CD14-positive monocyte (primary cell): ENCODE data around the gene CTU2. TPM values are rescaled to one million over a fixed set of nuclear protein-coding genes. Genes with fewer than 3 reads are reported as not detected.

Source experiments
- DNase-seq, 3 donors: peaks; one replicate each; pipeline ENCODE4 v3.0.0-alpha.2; 2011 to 2022
- H2AFZ ChIP-seq: 2 replicates; pipeline ENCODE4 v1.6.0; 2012; ENCODE audit warnings: mild to moderate bottlenecking, low read depth, low read length, inconsistent platforms; ENCODE audit not compliant: insufficient read depth, poor library complexity, severe bottlenecking
- H3K27ac ChIP-seq, 2 donors: 1 replicate in 1 of 2; 2 replicates in 1 of 2; pipeline ENCODE4 v1.5.1; 2012 to 2013; ENCODE audit warnings: low read length in 2 of 2, control low read depth in 1 of 2, inconsistent platforms in 1 of 2, low read depth in 1 of 2, mild to moderate bottlenecking in 1 of 2
- H3K27me3 ChIP-seq, 2 donors: one replicate each; pipeline versions ENCODE4 v1.6.0 to v1.6.1; 2011 to 2013; ENCODE audit warnings: low read length in 2 of 2; ENCODE audit not compliant: control insufficient read depth in 2 of 2, insufficient read depth in 2 of 2
- H3K36me3 ChIP-seq, 2 donors: replicated peaks in 1 of 2; 1 replicate in 1 of 2; 2 replicates in 1 of 2; pipeline versions ENCODE4 v1.5.1 to v1.6.1; 2012 to 2013; ENCODE audit warnings: low read length in 2 of 2, control low read depth in 1 of 2, inconsistent platforms in 1 of 2, mild to moderate bottlenecking in 1 of 2; ENCODE audit not compliant: insufficient read depth in 2 of 2, control insufficient read depth in 1 of 2
- H3K4me1 ChIP-seq, 2 donors: 1 replicate in 1 of 2; 2 replicates in 1 of 2; pipeline versions ENCODE4 v1.5.1 to v1.6.1; 2012 to 2013; ENCODE audit warnings: low read length in 2 of 2, control low read depth in 1 of 2, inconsistent platforms in 1 of 2, mild to moderate bottlenecking in 1 of 2, moderate library complexity in 1 of 2; ENCODE audit not compliant: insufficient read depth in 2 of 2, control insufficient read depth in 1 of 2
- H3K4me2 ChIP-seq: replicated peaks from 2 replicates; pipeline ENCODE3; 2012; ENCODE audit warnings: low read length, moderate library complexity, mild to moderate bottlenecking; ENCODE audit not compliant: poor library complexity, severe bottlenecking; ENCODE audit errors: extremely low read depth
- H3K4me3 ChIP-seq, 3 experiments: fragments of 200-600 bp in 1 of 3; sonication (generic) in 1 of 3; replicated peaks in 1 of 3; 1 replicate in 2 of 3; 2 replicates in 1 of 3; pipeline ENCODE4 v1.5.1; 2011 to 2013; ENCODE audit warnings: low read length in 3 of 3, mild to moderate bottlenecking in 3 of 3, control low read depth in 2 of 3, low read depth in 2 of 3, inconsistent platforms in 1 of 3, moderate library complexity in 1 of 3
- H3K79me2 ChIP-seq: 2 replicates; pipeline ENCODE4 v1.6.0; 2012; ENCODE audit warnings: mild to moderate bottlenecking, control low read depth, inconsistent platforms, low read length, moderate library complexity; ENCODE audit not compliant: insufficient read depth
- H3K9ac ChIP-seq: 2 replicates; pipeline ENCODE4 v1.6.0; 2017; ENCODE audit warnings: low read length, mild to moderate bottlenecking; ENCODE audit not compliant: insufficient read depth, poor library complexity, severe bottlenecking
- H3K9me3 ChIP-seq, 2 donors: replicated peaks in 1 of 2; 1 replicate in 1 of 2; 2 replicates in 1 of 2; pipeline versions ENCODE4 v1.5.1 to v1.6.1; 2012 to 2013; ENCODE audit warnings: low read length in 2 of 2, control low read depth in 1 of 2; ENCODE audit not compliant: control insufficient read depth in 1 of 2, insufficient read depth in 1 of 2
- H4K20me1 ChIP-seq: 2 replicates; pipeline ENCODE4 v1.6.0; 2012; ENCODE audit warnings: mild to moderate bottlenecking, low read length, control low read depth, moderate library complexity; ENCODE audit not compliant: insufficient read depth
- H3K27ac Mint-ChIP-seq, 7 donors: one replicate each; pipeline ENCODE4 v1.8.0; 2020; ENCODE audit warnings: mild to moderate bottlenecking in 7 of 7, mixed read lengths in 7 of 7, moderate library complexity in 6 of 7, inconsistent platforms in 2 of 7
- H3K27me3 Mint-ChIP-seq, 3 donors: one replicate each; pipeline ENCODE4 v1.8.0; 2021 to 2022; ENCODE audit warnings: low read depth in 3 of 3, mild to moderate bottlenecking in 3 of 3, mixed read lengths in 3 of 3, moderate library complexity in 3 of 3, inconsistent platforms in 1 of 3
- H3K36me3 Mint-ChIP-seq, 2 donors: one replicate each; pipeline ENCODE4 v1.8.0; 2020; ENCODE audit warnings: mixed read lengths in 2 of 2, inconsistent platforms in 1 of 2, mild to moderate bottlenecking in 1 of 2
- H3K4me1 Mint-ChIP-seq: one replicate; pipeline ENCODE4 v1.8.0; 2020; ENCODE audit warnings: mild to moderate bottlenecking, mixed read lengths
- H3K4me3 Mint-ChIP-seq, 2 donors: one replicate each; pipeline ENCODE4 v1.8.0; 2020; ENCODE audit warnings: mild to moderate bottlenecking in 2 of 2, mixed read lengths in 2 of 2, moderate library complexity in 1 of 2
- H3K9me3 Mint-ChIP-seq, 7 donors: one replicate each; pipeline ENCODE4 v1.8.0; 2020 to 2022; ENCODE audit warnings: mixed read lengths in 7 of 7, mild to moderate bottlenecking in 6 of 7, moderate library complexity in 6 of 7, inconsistent platforms in 2 of 7
- CTCF ChIP-seq: fragments of 200-600 bp; IDR thresholded peaks from one replicate; pipeline ENCODE4 v1.8.0; 2022; ENCODE audit warnings: antibody characterized with exemption, mild to moderate bottlenecking
- WGBS: methylation state at CpG from one replicate; pipeline ENCODE4 v1.1.5; 2013; ENCODE audit warnings: missing lambda C conversion rate; ENCODE audit not compliant: insufficient coverage; 5-methylcytosine and 5-hydroxymethylcytosine counted together
- intact Hi-C, 2 donors: fragments of 100-400 bp; cut with micrococcal nuclease; formaldehyde crosslinking; loops; one replicate each; pipeline versions ENCODE4 v1.15.0 to v1.15.1; 2023
- polyA plus RNA-seq, 3 donors: library from polyadenylated mRNA; depleted of rRNA in 1 of 3; unstranded in 2 of 3; stranded (reverse) in 1 of 3; fragments of 300-500 nt in 2 of 3; fragments of >200 nt in 1 of 3; fragmentation: Illumina TruSeq in 2 of 3; gene quantifications; 1 replicate in 2 of 3; 2 replicates in 1 of 3; pipeline ENCODE4 v1.2.3, GENCODE V29; 2012 to 2021

Gene CTU2
- polyA plus RNA-seq, 3 donors = 5.9 to 10.3 (median 7.5) TPM

GRCh38 chr16:88697116-88697830 is 9.0 kb upstream of the CTU2 start:
- Mint-ChIP-seq H3K27ac (peak overlapping the region in 4 of 7 donors; percentile 46 to 87 (median 56)), H3K4me3 (no peak overlapping the region), H3K9me3 (no peaks in the 10 kb centered on the region), H3K36me3 (peaks cover 48 to 64% of the 10 kb centered on the region in 2 donors), H3K27me3 (no peaks in the 10 kb centered on the region), H3K4me1 (peaks cover 50% of the 10 kb centered on the region)
- Histone ChIP-seq H4K20me1 (peaks cover 66% of the 10 kb centered on the region), H3K27ac (peak overlapping the region in 1 of 2 donors; percentile 26), H3K4me2 (no peak overlapping the region), H3K4me3 (no peak overlapping the region), H2AFZ (no peak overlapping the region), H3K9ac (no peak overlapping the region), H3K27me3 (no peaks in the 10 kb centered on the region), H3K79me2 (peaks cover 48% of the 10 kb centered on the region), H3K36me3 (peaks cover 54 to 59% of the 10 kb centered on the region in 2 donors), H3K9me3 (no peaks in the 10 kb centered on the region), H3K4me1 (peaks cover 46 to 49% of the 10 kb centered on the region in 2 donors)
- no peak for DNase-seq
- intact Hi-C loops = no loop called here
- 93% methylated on average over 42 of the region's 47 CpGs for WGBS
- TF ChIP-seq CTCF = no peak

- intact Hi-C loops = no loop called here
Observed at GRCh38 chr16:88697831-88698615, 8.3 kb upstream of the CTU2 start.

More at GRCh38 chr16:88697831-88698615, 8.3 kb upstream of the CTU2 start:
- Histone ChIP-seq H4K20me1 (peaks cover 66% of the 10 kb centered on the region), H3K4me3 (no peak overlapping the region), H3K4me1 (peaks cover 46 to 49% of the 10 kb centered on the region in 2 donors), H3K36me3 (peaks cover 54 to 59% of the 10 kb centered on the region in 2 donors), H3K27ac (peak overlapping the region in 1 of 2 donors; percentile 26), H3K27me3 (no peaks in the 10 kb centered on the region), H2AFZ (no peak overlapping the region), H3K9ac (no peak overlapping the region), H3K9me3 (no peaks in the 10 kb centered on the region), H3K4me2 (no peak overlapping the region), H3K79me2 (peaks cover 56% of the 10 kb centered on the region)
- H3K27me3 Mint-ChIP-seq = no peaks in the 10 kb centered on the region
- TF ChIP-seq CTCF = peak; percentile 22
- peak overlapping the region in 5 of 7 donors; percentile 46 to 87 (median 54) for H3K27ac Mint-ChIP-seq
- DNase-seq = no peak
- H3K36me3 Mint-ChIP-seq = peaks cover 54 to 71% of the 10 kb centered on the region in 2 donors
- H3K4me1 Mint-ChIP-seq = peaks cover 50% of the 10 kb centered on the region
- no peaks in the 10 kb centered on the region for H3K9me3 Mint-ChIP-seq
- WGBS = 91% methylated on average over 35 of the region's 37 CpGs
- no peak overlapping the region for H3K4me3 Mint-ChIP-seq
